ENCODE results near the gene ASAP3.
A peak's percentile ranks its signal among the peaks of the same experiment; 100 is the strongest.

The ASAP3 gene

GRCh38 chr1:23453455-23454000 is 30.5 kb downstream of the ASAP3 start:
- TF ChIP-seq, protein P1, sequence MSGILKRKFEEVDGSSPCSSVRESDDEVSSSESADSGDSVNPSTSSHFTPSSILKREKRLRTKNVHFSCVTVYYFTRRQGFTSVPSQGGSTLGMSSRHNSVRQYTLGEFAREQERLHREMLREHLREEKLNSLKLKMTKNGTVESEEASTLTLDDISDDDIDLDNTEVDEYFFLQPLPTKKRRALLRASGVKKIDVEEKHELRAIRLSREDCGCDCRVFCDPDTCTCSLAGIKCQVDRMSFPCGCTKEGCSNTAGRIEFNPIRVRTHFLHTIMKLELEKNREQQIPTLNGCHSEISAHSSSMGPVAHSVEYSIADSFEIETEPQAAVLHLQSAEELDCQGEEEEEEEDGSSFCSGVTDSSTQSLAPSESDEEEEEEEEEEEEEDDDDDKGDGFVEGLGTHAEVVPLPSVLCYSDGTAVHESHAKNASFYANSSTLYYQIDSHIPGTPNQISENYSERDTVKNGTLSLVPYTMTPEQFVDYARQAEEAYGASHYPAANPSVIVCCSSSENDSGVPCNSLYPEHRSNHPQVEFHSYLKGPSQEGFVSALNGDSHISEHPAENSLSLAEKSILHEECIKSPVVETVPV (CRISPR knock-in tag; IDR thresholded peaks at IDR 0.05), result no peak
- TF ChIP-seq RARB (CRISPR knock-in tag; IDR thresholded peaks at IDR 0.05) (no peak), OSR1 (CRISPR knock-in tag; IDR thresholded peaks at IDR 0.05) (no peak), ISL1 (CRISPR knock-in tag; IDR thresholded peaks at IDR 0.05) (no peak), TCF4 (CRISPR knock-in tag; IDR thresholded peaks at IDR 0.05; ENCODE audit: borderline replicate concordance) (no peak), ESRRG (CRISPR knock-in tag; IDR thresholded peaks at IDR 0.05) (no peak), BACH2 (CRISPR knock-in tag; IDR thresholded peaks at IDR 0.05; ENCODE audit: borderline replicate concordance) (no peak), POU6F1 (CRISPR knock-in tag; IDR thresholded peaks at IDR 0.05; ENCODE audit: borderline replicate concordance, low read depth) (no peak), PPARA (CRISPR knock-in tag; IDR thresholded peaks at IDR 0.05; ENCODE audit: borderline replicate concordance) (no peak), SNAI2 (CRISPR knock-in tag; IDR thresholded peaks at IDR 0.05) (no peak), ARNTL (CRISPR knock-in tag; IDR thresholded peaks at IDR 0.05; ENCODE audit: borderline replicate concordance, low read depth) (no peak), ZNF565 (CRISPR knock-in tag; conservative IDR thresholded peaks at IDR 0.05; ENCODE audit: low read depth) (no peak), ZFP30 (CRISPR knock-in tag; IDR thresholded peaks at IDR 0.05) (no peak), ZNF70 (CRISPR knock-in tag; IDR thresholded peaks at IDR 0.05) (no peak), ZFP3 (CRISPR knock-in tag; IDR thresholded peaks at IDR 0.05) (no peak), ZC3H10 (CRISPR knock-in tag; IDR thresholded peaks at IDR 0.05) (no peak), ZNF8 (CRISPR knock-in tag; IDR thresholded peaks at IDR 0.05) (no peak)
- TF ChIP-seq, protein P2, sequence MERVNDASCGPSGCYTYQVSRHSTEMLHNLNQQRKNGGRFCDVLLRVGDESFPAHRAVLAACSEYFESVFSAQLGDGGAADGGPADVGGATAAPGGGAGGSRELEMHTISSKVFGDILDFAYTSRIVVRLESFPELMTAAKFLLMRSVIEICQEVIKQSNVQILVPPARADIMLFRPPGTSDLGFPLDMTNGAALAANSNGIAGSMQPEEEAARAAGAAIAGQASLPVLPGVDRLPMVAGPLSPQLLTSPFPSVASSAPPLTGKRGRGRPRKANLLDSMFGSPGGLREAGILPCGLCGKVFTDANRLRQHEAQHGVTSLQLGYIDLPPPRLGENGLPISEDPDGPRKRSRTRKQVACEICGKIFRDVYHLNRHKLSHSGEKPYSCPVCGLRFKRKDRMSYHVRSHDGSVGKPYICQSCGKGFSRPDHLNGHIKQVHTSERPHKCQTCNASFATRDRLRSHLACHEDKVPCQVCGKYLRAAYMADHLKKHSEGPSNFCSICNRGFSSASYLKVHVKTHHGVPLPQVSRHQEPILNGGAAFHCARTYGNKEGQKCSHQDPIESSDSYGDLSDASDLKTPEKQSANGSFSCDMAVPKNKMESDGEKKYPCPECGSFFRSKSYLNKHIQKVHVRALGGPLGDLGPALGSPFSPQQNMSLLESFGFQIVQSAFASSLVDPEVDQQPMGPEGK (CRISPR knock-in tag; IDR thresholded peaks at IDR 0.05; ENCODE audit: borderline replicate concordance), result no peak
- TF ChIP-seq, protein P3, sequence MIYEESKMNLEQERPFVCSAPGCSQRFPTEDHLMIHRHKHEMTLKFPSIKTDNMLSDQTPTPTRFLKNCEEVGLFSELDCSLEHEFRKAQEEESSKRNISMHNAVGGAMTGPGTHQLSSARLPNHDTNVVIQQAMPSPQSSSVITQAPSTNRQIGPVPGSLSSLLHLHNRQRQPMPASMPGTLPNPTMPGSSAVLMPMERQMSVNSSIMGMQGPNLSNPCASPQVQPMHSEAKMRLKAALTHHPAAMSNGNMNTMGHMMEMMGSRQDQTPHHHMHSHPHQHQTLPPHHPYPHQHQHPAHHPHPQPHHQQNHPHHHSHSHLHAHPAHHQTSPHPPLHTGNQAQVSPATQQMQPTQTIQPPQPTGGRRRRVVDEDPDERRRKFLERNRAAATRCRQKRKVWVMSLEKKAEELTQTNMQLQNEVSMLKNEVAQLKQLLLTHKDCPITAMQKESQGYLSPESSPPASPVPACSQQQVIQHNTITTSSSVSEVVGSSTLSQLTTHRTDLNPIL (CRISPR knock-in tag; IDR thresholded peaks at IDR 0.05; ENCODE audit: low read depth), result no peak
- TF ChIP-seq, protein P4, sequence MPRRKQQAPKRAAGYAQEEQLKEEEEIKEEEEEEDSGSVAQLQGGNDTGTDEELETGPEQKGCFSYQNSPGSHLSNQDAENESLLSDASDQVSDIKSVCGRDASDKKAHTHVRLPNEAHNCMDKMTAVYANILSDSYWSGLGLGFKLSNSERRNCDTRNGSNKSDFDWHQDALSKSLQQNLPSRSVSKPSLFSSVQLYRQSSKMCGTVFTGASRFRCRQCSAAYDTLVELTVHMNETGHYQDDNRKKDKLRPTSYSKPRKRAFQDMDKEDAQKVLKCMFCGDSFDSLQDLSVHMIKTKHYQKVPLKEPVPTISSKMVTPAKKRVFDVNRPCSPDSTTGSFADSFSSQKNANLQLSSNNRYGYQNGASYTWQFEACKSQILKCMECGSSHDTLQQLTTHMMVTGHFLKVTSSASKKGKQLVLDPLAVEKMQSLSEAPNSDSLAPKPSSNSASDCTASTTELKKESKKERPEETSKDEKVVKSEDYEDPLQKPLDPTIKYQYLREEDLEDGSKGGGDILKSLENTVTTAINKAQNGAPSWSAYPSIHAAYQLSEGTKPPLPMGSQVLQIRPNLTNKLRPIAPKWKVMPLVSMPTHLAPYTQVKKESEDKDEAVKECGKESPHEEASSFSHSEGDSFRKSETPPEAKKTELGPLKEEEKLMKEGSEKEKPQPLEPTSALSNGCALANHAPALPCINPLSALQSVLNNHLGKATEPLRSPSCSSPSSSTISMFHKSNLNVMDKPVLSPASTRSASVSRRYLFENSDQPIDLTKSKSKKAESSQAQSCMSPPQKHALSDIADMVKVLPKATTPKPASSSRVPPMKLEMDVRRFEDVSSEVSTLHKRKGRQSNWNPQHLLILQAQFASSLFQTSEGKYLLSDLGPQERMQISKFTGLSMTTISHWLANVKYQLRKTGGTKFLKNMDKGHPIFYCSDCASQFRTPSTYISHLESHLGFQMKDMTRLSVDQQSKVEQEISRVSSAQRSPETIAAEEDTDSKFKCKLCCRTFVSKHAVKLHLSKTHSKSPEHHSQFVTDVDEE (CRISPR knock-in tag; IDR thresholded peaks at IDR 0.05), result no peak

DNA sequence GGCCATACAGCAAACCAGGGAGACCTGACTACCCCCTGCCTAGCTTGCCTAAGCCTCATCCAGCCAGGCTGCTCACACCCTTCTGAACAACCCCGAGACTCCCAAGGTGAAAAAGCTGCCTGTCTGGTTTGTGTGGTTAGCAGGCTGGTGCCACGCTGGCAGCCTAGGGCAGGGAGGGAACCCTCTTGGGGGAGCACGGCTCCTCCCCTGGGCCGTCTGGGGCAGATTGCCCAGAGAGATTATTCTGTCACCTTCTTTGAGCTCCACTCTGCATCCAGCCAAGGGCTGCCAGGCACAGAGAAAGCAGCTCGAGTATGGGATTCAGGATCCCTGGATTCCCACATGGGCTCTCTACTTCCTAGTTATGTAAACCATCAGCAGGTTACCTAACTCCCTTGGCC is 32.0 kb downstream of the ASAP3 start:
- peak; percentile 67 for ATAC-seq
- TF ChIP-seq ZFP3 (CRISPR knock-in tag; IDR thresholded peaks at IDR 0.05) (no peak), PPARA (CRISPR knock-in tag; IDR thresholded peaks at IDR 0.05; ENCODE audit: borderline replicate concordance) (no peak)

More at GRCh38 chr1:23453455-23454000, 30.5 kb downstream of the ASAP3 start:
- ATAC-seq, result no peak

DNA sequence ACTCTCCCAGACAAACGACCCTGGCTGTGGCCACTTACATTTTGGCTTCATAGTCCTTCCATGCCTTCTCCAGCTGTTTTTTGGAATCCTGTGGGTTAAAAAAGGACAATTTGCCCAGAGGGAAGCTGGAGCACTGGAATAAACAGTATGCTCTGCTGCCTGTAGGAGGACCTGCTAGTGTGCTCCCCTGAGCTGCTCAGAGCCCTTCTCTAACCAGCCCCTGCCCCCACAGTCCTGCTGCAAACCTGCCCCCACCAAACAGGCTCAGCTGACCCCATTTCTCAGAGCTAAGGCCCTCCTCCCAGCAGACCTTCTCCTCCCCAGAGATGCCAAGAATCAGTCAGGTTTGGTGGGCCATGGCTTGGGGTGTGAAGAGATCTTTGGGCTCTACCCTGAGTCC is 32.5 kb downstream of the ASAP3 start:
- ATAC-seq, result peak; percentile 36
- TF ChIP-seq GLIS3 (CRISPR knock-in tag; IDR thresholded peaks at IDR 0.05), result no peak
